Hepatocyte (in vitro differentiated cells): ENCODE data around the gene AP1G1. TPM values are rescaled to one million over a fixed set of nuclear protein-coding genes. Genes with fewer than 3 reads are reported as not detected.
A peak's percentile ranks its signal among the peaks of the same experiment; 100 is the strongest.

Source experiments
- DNase-seq: peaks from one replicate; pipeline ENCODE4 v3.0.0-alpha.2; 2016; ENCODE audit warnings: low spot score
- H2AFZ ChIP-seq: fragments of 200-600 bp; sonication (generic); 2 replicates; pipeline ENCODE4 v1.6.0; 2016; ENCODE audit warnings: antibody characterized with exemption, mild to moderate bottlenecking
- H3K27ac ChIP-seq: fragments of 200-600 bp; sonication (generic); 2 replicates; pipeline ENCODE4 v1.5.1; 2016; ENCODE audit warnings: mild to moderate bottlenecking
- H3K27me3 ChIP-seq: fragments of 200-600 bp; sonication (generic); 2 replicates; pipeline ENCODE4 v1.6.1; 2016
- H3K36me3 ChIP-seq: fragments of 200-600 bp; sonication (generic); replicated peaks from 2 replicates; pipeline ENCODE4 v1.5.1; 2016; ENCODE audit warnings: low read depth; ENCODE audit not compliant: insufficient read depth
- H3K4me1 ChIP-seq: fragments of 200-600 bp; sonication (generic); 2 replicates; pipeline ENCODE4 v1.5.1; 2016; ENCODE audit warnings: mild to moderate bottlenecking, moderate library complexity; ENCODE audit not compliant: insufficient read depth
- H3K4me2 ChIP-seq: fragments of 200-600 bp; sonication (generic); 2 replicates; pipeline ENCODE4 v1.6.0; 2016
- H3K4me3 ChIP-seq: fragments of 200-600 bp; sonication (generic); 2 replicates; pipeline ENCODE4 v1.5.1; 2016; ENCODE audit warnings: mild to moderate bottlenecking
- H3K79me2 ChIP-seq: fragments of 200-600 bp; sonication (generic); 2 replicates; pipeline ENCODE4 v1.6.0; 2017; ENCODE audit warnings: mild to moderate bottlenecking
- H3K9me2 ChIP-seq: fragments of 200-600 bp; sonication (generic); replicated peaks from 2 replicates; pipeline ENCODE4 v1.6.0; 2017; ENCODE audit warnings: mild to moderate bottlenecking; ENCODE audit not compliant: insufficient read depth
- H3K9me3 ChIP-seq: fragments of 200-600 bp; sonication (generic); 2 replicates; pipeline ENCODE4 v1.5.1; 2016; ENCODE audit warnings: low read depth, mild to moderate bottlenecking
- H4K20me1 ChIP-seq: fragments of 200-600 bp; sonication (generic); 2 replicates; pipeline ENCODE4 v1.6.0; 2016; ENCODE audit warnings: mild to moderate bottlenecking; ENCODE audit not compliant: insufficient read depth, poor library complexity, severe bottlenecking
- CTCF ChIP-seq: fragments of 200-600 bp; sonication (generic); IDR thresholded peaks from 2 replicates; pipeline ENCODE4 v1.5.1; 2016; ENCODE audit warnings: antibody characterized with exemption, mild to moderate bottlenecking; ENCODE audit not compliant: poor library complexity
- EZH2 ChIP-seq: fragments of 200-600 bp; sonication (generic); IDR thresholded peaks from 2 replicates; pipeline ENCODE4 v1.6.1; 2016; ENCODE audit warnings: antibody characterized with exemption, mild to moderate bottlenecking, borderline replicate concordance
- EZH2phosphoT487 ChIP-seq: fragments of 200-600 bp; sonication (generic); IDR thresholded peaks from one replicate; pipeline ENCODE4 v1.6.1; 2018; ENCODE audit warnings: antibody characterized with exemption, mild to moderate bottlenecking, low read depth, moderate library complexity; ENCODE audit not compliant: unreplicated experiment, severe bottlenecking
- WGBS: methylation state at CpG from one replicate; pipeline ENCODE4 v1.1.6; 2016; ENCODE audit warnings: low lambda C conversion rate; ENCODE audit errors: missing lambda C conversion rate; 5-methylcytosine and 5-hydroxymethylcytosine counted together
- polyA plus RNA-seq: library from polyadenylated mRNA; unstranded; fragments of >200 nt; fragmentation: Nextera tagmentation; extraction: Ambion mirVana; gene quantifications from 2 replicates; pipeline ENCODE4 v1.2.1, GENCODE V29; 2016
- total RNA-seq: library from RNA; depleted of rRNA; stranded (reverse); fragments of >200 nt; gene quantifications from 2 replicates; pipeline ENCODE4 v1.2.3, GENCODE V29; 2014

AP1G1 gene
- total and polyA plus RNA-seq, 2 experiments from 2014 or later: 28.3 to 96.2 TPM

GRCh38 chr16:71746442-71747046 lies 62.1 kb downstream of the AP1G1 start:
- TF ChIP-seq EZH2phosphoT487: no peak
- peak; percentile 62 for TF ChIP-seq CTCF
- TF ChIP-seq EZH2: no peak
- H3K9me3 ChIP-seq: no peaks in the 10 kb centered on the region
- H3K4me2 ChIP-seq: no peak overlapping the region
- 77% methylated on average over 7 of the region's 7 CpGs for WGBS
- H3K27me3 ChIP-seq: no peaks in the 10 kb centered on the region
- no peak overlapping the region for H2AFZ ChIP-seq
- no peaks in the 10 kb centered on the region for H3K9me2 ChIP-seq
- H3K79me2 ChIP-seq: peaks cover 3% of the 10 kb centered on the region
- peak; percentile 57 for DNase-seq
- H3K4me3 ChIP-seq: no peak overlapping the region
- H3K27ac ChIP-seq: no peak overlapping the region
- no peaks in the 10 kb centered on the region for H3K4me1 ChIP-seq
- peaks cover 3% of the 10 kb centered on the region for H3K36me3 ChIP-seq
- no peaks in the 10 kb centered on the region for H4K20me1 ChIP-seq

GRCh38 chr16:71738855-71739254 lies 69.8 kb downstream of the AP1G1 start:
- WGBS: 72% methylated on average over 4 of the region's 4 CpGs
- Histone ChIP-seq H3K9me3 (no peaks in the 10 kb centered on the region), H3K4me1 (no peaks in the 10 kb centered on the region), H3K79me2 (peaks cover 3% of the 10 kb centered on the region), H3K36me3 (no peaks in the 10 kb centered on the region), H3K4me3 (no peak overlapping the region), H3K27me3 (no peaks in the 10 kb centered on the region), H3K9me2 (no peaks in the 10 kb centered on the region), H2AFZ (no peak overlapping the region), H3K27ac (no peak overlapping the region), H4K20me1 (no peaks in the 10 kb centered on the region), H3K4me2 (no peak overlapping the region)
- TF ChIP-seq EZH2phosphoT487 (no peak), EZH2 (no peak), CTCF (no peak)
- DNase-seq: peak; percentile 9

GRCh38 chr16:71737501-71737900 lies 71.1 kb downstream of the AP1G1 start:
- Histone ChIP-seq H2AFZ (no peak overlapping the region), H3K79me2 (peaks cover 3% of the 10 kb centered on the region), H3K4me1 (no peaks in the 10 kb centered on the region), H3K4me2 (no peak overlapping the region), H3K27ac (no peak overlapping the region), H4K20me1 (no peaks in the 10 kb centered on the region), H3K9me2 (no peaks in the 10 kb centered on the region), H3K36me3 (no peaks in the 10 kb centered on the region), H3K9me3 (no peaks in the 10 kb centered on the region), H3K27me3 (no peaks in the 10 kb centered on the region), H3K4me3 (no peak overlapping the region)
- 96% methylated on average over 6 of the region's 6 CpGs for WGBS
- TF ChIP-seq EZH2 (no peak), CTCF (no peak), EZH2phosphoT487 (no peak)
- no peak for DNase-seq

DNA sequence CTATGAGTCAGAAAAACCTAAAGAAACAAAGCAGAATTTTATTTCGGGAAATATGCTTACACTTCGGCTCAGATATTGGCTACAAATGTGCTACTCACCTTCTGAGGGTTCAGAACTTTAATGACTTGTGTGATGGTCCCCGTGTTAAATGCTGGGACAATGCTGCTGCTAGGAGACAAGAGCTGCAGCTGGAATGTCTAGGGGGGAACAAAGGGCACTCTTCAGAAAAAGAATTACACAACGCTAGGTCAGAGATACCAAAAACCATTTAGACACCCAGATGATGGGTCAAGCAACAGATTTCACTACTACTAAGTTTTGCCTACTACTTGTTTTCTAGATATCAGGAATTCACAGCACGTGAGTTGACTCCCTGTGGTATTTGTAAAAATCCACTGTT lies 74.1 kb downstream of the AP1G1 start:
- TF ChIP-seq EZH2phosphoT487 (no peak), EZH2 (no peak), CTCF (no peak)
- Histone ChIP-seq H3K27ac (peak overlapping the region; percentile 17), H3K4me3 (no peak overlapping the region), H3K36me3 (peaks cover 7% of the 10 kb centered on the region), H3K27me3 (no peaks in the 10 kb centered on the region), H3K79me2 (no peaks in the 10 kb centered on the region), H4K20me1 (no peaks in the 10 kb centered on the region), H3K9me2 (no peaks in the 10 kb centered on the region), H3K4me2 (no peak overlapping the region), H3K4me1 (no peaks in the 10 kb centered on the region), H2AFZ (no peak overlapping the region), H3K9me3 (no peaks in the 10 kb centered on the region)
- 62% methylated on average over 5 of the region's 5 CpGs for WGBS
- DNase-seq: no peak
